Activated T-helper 1 cell treated with anti-CD3 and anti-CD28 coated beads, Interleukin-2, amount 50 U/mL, for 16 hours (primary cell): Measurements from ENCODE around the gene MYO15B.
"Not testable (repeated sequence)": the region's sequence is repeated elsewhere in the genome, so short reads cannot be mapped to it uniquely, and the experiment has no call there.

Experiments used
- DNase-seq, 2 donors: peaks; one replicate each; pipeline ENCODE4 v3.0.0-alpha.2; 2020; ENCODE audit warnings: low read depth in 1 of 2, low spot score in 1 of 2

Gene MYO15B

DNA sequence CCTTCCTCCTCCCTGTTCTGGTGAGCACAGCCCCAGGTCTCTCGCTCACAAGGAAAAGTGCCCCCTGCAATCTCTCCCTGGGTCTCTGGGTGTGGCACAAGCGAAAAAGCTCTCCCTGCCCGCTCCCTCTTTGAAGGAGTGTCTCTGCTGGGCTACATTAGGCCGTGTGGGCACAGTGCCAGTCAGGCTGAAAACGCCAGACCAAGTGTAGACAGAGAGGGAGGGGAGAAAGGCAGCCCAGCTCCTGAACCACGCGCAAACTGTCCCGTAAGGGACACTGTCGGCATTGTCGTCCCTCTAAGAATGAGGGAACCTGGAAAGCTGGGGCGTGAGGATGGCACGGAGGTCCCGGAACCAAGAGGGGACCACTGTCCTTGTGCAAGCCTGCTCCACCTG, 49.5 kb downstream of the MYO15B start:
- DNase-seq, result no peak

DNA sequence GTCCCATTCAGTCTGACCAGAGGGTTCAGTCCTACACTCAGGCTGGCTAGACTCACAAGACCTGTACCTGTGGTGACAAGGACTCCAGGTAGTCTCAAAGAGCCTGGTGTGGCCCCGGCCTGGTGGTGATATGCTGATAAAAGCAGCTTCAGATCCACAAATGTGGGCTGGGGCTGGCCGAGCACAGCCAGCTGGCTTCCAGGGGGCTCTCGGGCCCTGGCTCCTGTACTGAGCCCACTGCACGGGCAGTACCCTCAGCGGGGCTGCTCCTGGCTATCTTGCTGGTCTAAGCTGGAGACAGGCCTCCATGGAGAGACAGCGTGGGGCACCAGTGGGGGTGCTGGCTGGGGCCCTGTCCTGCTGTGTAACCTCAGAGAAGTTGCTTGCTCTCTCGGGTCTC, 50.0 kb downstream of the MYO15B start:
- DNase-seq, result no peak

DNA sequence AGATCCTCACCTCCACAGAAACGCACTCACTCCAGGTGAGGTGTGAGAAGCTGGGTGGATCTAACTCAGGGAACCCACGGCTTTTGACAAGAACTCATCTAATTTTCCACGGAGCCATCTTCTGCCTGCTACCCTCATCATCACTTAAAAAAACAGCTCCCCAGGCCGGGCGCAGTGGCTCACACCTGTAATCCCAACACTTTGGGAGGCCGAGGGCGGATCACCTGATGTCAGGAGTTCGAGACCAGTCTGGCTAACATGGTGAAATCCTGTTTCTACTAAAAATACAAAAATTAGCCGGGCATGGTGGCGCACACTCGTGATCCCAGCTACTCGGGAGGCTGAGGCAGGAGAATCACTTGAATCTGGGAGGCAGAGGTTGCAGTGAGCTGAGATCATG, 50.4 kb downstream of the MYO15B start:
- DNase-seq, result not testable (repeated sequence)

DNA sequence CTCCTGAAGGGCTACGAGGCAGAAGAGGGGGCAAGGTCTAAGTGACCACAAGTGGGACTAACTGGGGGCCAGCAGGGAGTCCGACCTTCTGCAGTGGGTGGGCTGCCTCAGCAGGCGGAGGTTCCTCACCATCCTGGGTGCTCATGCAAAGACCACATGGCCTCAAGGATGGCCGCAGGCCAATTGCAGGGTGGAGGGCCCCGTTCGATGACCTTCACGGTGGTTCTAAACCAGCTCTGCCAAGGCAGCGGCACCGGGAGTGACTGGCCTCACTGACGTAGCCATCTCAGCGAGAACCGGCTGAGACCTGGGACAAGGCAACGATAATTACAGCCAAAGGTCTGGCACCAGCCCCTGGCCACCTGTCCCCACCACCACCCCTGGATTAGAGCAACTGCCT, 51.3 kb downstream of the MYO15B start:
- DNase-seq, result no peak

DNA sequence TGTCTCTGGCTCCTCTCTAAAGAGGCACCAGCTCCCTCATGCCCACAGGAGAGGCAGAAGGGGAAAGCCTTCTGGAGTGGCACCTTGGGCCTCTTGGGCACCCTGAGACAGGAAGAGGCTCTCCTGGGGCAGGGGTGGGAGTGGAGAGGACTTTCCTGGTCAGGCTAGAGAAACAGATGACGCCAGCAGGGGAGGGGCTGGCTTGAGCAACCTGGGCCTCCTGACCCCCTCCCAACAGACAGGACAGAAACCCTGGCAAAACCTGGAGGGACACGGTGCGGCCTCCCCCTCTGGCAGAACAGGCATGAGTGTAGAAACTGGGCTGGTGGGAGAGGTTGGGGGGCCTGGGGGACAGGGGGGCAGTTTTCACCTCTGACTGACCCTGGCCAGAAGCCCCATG, 51.7 kb downstream of the MYO15B start:
- no peak for DNase-seq

DNA sequence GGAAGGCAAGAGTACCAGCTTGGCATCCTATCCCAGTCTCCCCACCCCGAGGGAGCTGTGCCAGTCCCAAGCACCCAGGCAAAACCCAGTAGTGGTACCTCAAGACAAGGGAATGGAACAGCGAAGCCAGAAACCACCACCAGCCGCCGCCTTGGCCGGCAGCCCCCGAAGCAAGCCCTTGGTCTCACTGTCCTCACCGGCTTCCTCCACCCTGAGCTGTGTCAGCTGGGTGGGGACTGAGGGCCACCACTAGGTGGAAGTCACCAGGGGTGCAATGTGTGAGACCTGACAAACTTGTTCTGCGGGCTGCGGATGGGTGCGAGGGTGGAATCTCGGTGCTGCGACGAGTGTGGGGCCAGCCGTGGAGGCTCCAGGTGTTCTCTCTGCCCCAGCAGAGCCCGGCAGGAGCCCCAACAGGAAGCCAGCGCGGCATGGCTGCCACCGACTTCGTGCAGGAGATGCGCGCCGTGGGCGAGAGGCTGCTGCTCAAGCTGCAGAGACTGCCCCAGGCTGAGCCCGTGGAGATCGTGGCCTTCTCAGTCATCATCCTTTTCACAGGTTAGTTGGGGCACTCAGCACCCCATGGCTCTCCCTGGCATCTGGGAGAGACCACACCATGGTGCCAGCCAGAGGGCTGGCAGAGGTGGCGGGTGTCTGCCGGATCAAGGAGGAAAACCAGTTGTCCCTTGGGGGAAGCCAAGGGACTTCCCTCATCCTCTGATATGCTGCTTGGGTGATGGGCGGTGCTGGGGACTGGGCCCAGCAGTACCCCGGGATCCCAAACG, 52.4 kb downstream of the MYO15B start:
- no peak for DNase-seq

DNA sequence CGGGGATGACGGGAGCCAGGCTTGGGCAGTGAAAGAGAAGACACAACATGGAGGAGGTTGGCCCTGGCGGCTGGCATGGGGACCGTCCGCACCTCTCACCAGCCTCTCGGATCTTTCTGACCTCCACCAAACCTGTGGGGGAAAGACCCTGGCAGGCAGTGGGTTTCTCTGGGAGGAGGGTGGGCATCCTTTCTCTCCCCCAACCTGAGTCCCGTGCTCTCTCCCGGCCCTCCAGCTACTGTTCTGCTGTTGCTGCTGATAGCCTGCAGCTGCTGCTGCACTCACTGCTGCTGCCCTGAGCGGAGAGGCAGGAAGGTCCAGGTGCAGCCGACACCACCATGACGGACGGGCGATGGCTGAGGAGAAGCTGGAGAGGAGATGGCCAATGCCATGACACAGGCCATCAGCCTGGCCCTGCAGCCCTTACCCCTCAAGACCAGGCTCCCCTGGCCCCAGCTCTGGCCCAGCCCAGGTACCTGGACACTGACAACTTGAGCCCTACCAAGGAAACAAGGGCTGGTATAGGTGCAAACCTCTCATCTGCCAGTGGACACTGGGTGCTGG, 53.0 kb downstream of the MYO15B start:
- DNase-seq, result no peak

DNA sequence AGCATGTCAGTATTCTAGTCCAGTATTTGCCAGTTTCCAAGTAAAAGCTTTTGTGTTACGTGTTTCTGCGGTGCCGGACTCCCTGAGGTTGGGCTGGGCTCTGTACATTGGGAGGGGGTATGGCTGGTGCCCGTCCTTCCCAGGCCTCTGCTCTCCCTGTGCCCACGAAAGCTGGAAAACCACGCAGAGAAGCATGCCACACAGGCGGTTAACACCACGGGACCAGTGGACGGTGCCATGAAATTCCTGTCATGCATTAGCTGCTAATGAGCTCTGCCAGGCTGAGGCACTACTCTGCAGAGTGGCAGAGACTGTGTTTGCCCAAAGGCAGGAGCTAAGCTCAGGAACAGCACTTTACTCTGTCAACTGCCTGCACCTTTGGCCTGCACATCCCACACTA, 53.7 kb downstream of the MYO15B start:
- DNase-seq, result no peak

DNA sequence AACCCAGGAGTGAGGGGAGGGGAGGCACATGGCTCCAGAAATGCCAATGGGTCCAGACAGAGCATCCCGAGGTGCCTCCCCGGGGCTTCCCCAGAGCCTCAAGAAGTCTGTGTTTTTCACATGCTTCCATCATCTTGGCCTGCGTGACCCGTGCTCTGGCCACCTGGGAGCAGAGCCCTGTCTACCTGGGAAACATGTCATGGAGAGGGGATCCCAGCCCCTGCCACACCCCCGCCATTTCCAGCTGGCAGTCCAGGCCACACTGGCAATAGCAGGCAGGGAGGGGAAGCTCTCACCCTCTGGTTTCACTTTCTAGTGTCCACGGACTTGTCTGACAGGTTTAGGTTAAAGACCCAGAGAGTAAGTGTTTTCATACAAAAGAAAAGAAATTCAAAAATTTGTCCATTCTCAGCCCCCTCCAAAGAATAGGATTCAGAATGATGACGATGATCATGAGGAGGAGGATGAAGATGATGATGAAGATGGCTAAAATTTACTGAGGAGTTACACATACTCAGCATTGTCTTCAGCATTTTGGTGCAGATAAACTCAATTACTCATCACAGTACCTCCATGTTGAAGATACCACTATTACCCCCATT, 54.7 kb downstream of the MYO15B start:
- DNase-seq, result no peak

DNA sequence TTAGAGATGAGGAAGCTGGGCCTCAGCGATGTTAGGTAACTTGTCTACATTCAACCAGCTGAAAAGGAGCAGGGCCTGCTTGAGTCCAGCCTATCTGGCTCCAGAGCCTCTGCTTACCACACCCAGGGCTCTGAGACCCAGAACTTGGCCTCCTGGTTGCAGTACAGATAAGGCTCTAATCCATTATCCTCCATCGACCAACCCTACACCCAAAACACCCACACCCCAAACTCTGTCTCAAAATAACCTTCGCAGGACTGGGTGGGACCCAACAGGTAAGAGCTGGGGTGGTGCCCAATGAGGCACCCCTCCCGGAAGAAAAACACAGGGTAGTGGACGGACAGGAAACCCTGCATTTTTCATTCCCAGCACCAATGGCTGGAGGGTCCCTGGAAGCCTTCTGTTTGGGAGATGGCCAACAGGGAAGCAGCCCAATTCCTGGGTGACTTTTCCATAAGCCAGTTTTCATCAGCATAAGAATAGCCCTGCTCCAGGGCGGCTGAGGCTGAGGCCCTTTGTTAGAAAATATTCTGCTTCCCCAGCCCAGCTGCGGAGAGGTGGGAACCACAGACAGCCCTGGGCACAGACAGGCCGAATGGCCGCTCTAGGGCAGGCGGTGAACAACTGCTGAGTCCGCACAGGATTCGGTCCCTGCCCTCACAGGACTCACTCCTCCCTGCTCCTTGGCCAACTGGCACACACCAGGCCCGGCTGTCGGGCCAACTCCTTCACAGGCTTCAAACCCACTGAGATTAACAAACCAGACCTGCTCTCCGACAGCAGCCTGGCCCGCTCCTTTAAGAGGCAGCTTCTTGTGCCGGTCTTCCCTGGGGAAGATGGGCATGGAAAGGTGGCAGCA, 55.4 kb downstream of the MYO15B start:
- DNase-seq, result no peak

DNA sequence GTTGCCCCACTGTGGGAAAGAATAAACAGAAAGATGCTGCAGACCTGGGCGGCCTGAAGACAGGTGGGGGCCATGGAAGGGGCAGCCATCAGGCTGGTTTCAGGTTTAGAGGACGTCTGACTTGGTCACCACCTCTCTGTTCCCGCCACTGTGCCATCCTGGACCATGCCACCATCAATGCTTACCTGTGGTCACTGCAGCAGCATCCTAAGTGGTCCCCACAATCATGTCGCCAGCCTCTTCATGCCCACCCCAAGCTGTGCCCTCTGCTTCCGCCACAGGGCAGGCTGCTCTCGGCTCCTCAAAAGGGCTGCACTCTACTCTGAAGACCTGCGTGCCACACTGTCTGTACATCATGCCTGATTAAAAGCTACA, 56.0 kb downstream of the MYO15B start:
- DNase-seq, result no peak

DNA sequence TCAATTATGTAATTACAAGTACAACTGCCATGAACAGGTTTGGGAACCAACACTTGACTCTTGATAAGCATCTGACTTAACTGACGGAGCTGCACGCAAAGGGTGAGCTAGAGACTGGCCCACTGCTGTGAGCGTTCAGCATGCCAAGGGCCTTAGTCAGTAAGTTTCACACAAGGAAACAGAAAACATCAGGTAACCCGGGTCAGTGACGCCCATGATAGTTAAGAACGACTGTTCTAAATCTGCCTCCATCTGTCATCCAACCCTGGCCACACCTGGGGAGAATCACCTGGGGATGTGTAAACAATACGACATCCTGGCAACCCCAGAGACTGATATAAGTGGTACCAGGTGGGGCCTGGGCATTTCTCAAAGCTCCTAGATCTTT, 57.9 kb downstream of the MYO15B start:
- no peak for DNase-seq

DNA sequence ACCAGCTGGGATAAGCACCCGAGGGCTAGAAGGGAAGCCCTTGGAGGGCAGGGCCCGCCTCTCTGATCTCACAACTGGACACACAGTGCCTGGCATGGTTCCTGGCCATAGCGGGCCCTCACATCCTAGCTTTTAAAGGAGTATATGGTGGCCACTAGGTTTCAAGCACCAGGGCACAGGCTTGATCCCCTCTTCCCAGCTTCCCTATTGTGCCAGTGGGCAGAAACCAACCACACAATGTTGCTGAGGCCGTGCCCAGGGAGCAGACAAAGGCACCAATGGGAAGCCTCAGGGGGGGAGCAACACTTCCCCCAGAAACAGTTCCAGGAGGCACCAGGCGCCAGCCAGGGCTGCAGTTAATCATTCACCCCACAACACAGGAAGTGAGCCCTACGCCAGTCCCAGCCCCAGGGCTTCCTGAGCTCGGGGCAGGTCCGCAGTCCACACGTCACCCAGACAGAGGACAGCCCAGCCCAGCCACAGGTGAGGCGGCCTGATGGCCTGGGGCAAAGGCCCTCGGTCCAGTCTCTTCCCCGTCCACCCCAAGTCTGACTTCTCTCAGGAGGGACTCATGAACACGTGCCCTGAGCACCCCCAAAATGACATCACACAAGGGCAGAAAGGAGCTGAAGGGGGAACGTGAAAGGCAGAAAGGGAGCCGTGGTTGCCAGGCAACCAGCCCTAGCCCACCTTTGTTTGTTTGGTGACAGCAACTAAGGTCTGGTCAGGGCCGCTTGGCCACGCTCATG, 58.5 kb downstream of the MYO15B start:
- no peak for DNase-seq

DNA sequence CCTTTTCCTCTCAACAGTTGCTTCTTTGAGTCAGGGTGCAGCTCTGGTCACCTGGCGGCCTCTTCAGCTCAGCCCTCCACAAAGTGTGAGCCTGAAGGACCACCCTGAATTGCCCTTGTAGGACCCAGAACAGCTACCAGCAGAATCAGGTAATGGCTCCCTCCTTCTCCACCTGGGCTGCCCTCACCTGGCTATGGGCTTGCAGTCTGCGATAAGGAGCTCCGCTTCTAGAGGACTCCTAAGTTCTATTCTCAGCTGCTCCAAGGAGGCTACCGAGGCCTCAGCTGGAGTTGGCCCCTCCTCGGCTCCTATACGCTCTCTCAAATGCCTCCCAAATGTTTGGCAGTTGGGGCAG, 59.0 kb downstream of the MYO15B start:
- DNase-seq, result no peak

DNA sequence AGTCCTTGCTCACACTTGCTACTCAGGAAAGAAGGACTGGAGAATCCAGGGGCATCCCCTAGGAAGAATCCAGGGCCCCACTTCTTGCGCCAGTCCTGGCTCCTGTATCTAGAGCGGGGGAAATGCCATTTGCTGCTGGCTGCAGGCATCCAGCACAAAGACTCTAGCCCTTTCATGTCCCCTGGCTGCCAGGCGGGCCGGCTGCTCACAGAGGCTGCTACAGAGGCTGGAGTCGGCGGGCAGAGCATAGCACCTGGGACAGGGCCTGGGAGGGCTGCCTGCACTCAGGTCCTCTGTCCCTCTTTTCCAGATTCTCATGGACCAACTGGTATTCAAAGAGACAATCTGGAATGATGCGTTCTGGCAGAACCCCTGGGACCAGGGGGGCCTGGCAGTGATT, 59.5 kb downstream of the MYO15B start:
- no peak for DNase-seq

DNA sequence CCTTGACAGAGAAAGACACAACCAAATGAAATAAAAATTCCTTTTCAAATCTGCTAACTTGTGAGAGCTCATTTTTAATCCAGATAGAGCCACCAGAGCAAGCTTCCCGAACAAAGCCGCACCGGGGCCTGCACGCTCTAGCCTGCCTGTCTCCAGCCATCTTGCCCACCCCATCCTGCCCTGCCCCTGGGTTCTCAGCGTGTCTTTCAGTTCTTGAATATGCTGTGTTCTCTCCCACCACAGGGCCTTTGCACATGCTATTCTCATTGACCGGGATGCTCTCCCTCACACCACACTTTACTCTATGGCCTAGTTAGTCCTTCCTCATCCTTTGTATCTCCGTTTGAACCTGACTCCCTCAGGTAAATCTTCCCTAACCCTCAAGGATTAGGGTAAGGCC, 60.3 kb downstream of the MYO15B start:
- DNase-seq, result no peak

DNA sequence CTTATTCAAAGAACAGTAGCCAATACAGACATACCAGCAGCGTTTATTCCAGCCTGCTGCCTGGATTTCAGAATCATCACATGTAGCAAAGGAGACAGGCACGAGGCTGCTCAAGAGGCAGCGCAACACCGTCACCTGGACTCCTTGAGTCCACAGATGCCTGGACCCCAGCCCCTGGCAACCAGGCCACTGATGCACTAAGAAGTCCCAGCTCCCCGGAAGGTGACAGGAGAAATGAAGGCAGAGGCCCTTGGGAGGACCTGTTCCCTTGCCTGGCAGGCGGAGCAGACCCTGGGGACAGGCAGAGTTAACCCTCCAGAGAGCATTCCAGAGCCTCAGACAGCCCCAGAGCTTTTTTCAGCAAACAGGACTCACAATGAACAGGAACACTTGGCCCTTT, 62.1 kb downstream of the MYO15B start:
- no peak for DNase-seq

DNA sequence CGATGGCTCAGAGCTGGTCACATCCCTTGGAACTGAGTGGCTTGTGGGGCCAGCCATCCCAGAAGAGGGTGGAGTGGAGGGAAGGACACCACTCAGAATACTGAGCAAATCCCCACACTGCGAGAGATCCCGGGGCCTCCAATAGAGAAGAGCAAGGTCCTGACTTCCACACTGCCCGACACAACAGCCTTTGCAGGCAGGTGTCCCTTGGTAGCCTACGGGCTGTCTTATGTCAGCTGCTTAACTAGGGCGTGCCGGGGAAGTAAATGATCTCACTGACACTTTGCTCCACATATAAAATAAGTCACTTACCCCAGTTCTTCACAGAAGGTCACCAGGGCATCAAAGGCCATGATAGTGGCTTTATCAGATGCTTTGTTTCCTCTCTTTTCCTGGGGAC, 63.3 kb downstream of the MYO15B start:
- no peak for DNase-seq

DNA sequence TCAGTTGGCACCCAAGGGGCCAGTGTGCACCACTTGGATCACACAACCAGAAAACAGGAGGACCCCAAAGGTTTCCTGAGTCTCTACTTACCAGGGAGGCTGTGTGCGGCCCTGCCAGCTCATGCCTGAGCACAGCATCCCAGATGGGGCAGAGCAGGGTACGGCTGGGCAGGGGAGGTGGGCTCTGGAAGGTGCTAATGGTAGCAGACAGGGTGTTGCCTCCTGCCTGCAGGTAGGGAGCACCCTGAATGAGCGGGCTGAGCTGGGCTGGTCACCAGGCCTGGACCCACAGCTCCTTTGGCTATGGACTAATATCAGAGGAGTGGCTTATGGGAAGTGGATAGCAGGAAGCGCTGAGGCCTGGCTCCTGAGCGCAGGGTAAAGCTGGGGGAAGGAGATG, 64.7 kb downstream of the MYO15B start:
- DNase-seq, result no peak

DNA sequence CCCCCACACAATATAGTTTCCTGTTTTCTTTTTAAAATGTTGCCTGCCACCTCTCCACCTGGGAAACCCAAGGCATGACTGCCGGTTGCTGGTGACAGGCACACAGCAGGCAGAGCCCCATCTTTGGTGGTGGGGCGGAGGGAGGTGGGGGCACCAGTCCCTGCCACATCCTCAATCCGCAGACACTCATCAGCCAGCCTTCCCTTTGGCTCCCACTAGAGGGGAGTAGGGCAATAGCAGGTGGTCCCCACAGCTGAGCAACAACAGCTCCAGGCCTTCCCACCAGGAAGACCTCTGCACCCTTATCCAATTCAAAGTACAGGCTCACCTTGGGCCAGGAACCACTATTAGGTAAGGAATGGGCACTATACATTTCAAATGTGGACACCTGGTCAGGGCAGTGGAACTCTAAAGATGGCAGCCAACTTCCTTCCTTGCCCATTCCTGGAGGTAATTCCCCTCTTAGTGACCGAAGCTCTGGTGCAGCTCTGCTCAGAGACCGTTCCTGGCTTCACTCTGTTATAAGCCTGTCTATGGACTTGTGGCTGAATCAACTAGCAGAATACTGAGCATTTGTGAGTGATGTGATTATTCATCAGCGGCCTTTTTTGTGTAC, 65.4 kb downstream of the MYO15B start:
- no peak for DNase-seq

DNA sequence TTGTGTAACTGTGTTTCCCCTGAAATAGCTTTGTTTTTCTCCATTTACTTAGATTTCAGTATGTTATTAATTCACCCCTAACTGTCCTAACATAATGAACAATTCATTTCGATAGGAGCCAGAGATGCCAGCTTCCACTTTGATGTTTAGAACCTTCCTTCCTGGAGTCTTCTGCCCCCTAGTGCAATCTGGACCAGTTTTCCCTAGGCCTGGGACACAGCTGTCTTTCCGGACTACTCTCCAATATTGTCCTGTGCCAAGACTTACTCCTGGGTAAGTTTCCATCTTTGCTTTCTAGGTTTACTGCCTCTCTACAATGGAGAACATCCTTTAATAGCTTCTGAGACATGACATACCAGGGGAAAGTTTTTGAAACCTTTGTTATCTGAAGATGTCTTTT, 66.6 kb downstream of the MYO15B start:
- no peak for DNase-seq
